ENCODE data around the gene CLCN2. TPM values are rescaled to one million over a fixed set of nuclear protein-coding genes. Genes with fewer than 3 reads are reported as not detected.

The CLCN2 gene
- total RNA-seq, 4 donors from 2014 or later = 0.77 to 20.8 (median 7.3) TPM

- no peaks in the 10 kb centered on the region for H3K36me3 ChIP-seq
- TF ChIP-seq POLR2A (IDR thresholded peaks at IDR 0.05) = no peak
- TF ChIP-seq CTCF (IDR thresholded peaks at IDR 0.05) = no peak
- no peaks in the 10 kb centered on the region for H3K27me3 ChIP-seq
- intact Hi-C loops (cut with DNase I; ENCODE audit: low total_unique reads) = no loop called here
- no peaks in the 10 kb centered on the region for H3K9me3 ChIP-seq
- H3K4me1 ChIP-seq = peaks cover 6 to 10% of the 10 kb centered on the region in 2 donors
- DNase-seq = peak in 1 of 2 donors; percentile 34
- peak overlapping the region; percentile 8 to 25 for H3K4me3 ChIP-seq
- H3K27ac ChIP-seq = peak overlapping the region; percentile 96 to 100
Observed at GRCh38 chr3:184339001-184339400, 22.4 kb downstream of the CLCN2 start.

GRCh38 chr3:184338511-184338945, 22.9 kb downstream of the CLCN2 start:
- Histone ChIP-seq H3K36me3 (no peaks in the 10 kb centered on the region), H3K9me3 (no peaks in the 10 kb centered on the region), H3K4me1 (peaks cover 6 to 10% of the 10 kb centered on the region in 2 donors), H3K27ac (peak overlapping the region; percentile 96 to 100), H3K4me3 (peak overlapping the region; percentile 8 to 25), H3K27me3 (no peaks in the 10 kb centered on the region)
- peak; percentile 90 to 96 for DNase-seq
- TF ChIP-seq POLR2A (IDR thresholded peaks at IDR 0.05) = peak; percentile 5 to 44
- peak in 2 of 4 experiments; percentile 5 to 25 for TF ChIP-seq CTCF (IDR thresholded peaks at IDR 0.05)
- intact Hi-C loops (cut with DNase I; ENCODE audit: low total_unique reads) = no loop called here

- peak overlapping the region; percentile 96 to 100 for H3K27ac ChIP-seq
- peak overlapping the region; percentile 5 to 25 for H3K4me3 ChIP-seq
- no peak for TF ChIP-seq CTCF (IDR thresholded peaks at IDR 0.05)
- TF ChIP-seq POLR2A (IDR thresholded peaks at IDR 0.05) = no peak
- DNase-seq = no peak
- intact Hi-C loops (cut with DNase I; ENCODE audit: low total_unique reads) = no loop called here
- no peaks in the 10 kb centered on the region for H3K9me3 ChIP-seq
- no peaks in the 10 kb centered on the region for H3K27me3 ChIP-seq
- peaks cover 6 to 10% of the 10 kb centered on the region in 2 donors for H3K4me1 ChIP-seq
- no peaks in the 10 kb centered on the region for H3K36me3 ChIP-seq
Observed at GRCh38 chr3:184337981-184338380, 23.4 kb downstream of the CLCN2 start.

- peak within 1 kb of the TSS; percentile 96 to 100 for H3K27ac ChIP-seq
- H3K27me3 ChIP-seq = no peaks in the 10 kb centered on the region
- peak; percentile 75 to 85 for DNase-seq
- TF ChIP-seq POLR2A (IDR thresholded peaks at IDR 0.05) (peak in 1 of 2 donors; percentile 20), CTCF (IDR thresholded peaks at IDR 0.05) (no peak)
- H3K9me3 ChIP-seq = no peaks in the 10 kb centered on the region
- peaks cover 6 to 10% of the 10 kb centered on the region in 2 donors for H3K4me1 ChIP-seq
- intact Hi-C loops (cut with DNase I; ENCODE audit: low total_unique reads) = no loop called here
- no peaks in the 10 kb centered on the region for H3K36me3 ChIP-seq
- peak within 1 kb of the TSS; percentile 69 to 95 for H3K4me3 ChIP-seq
Observed at GRCh38 chr3:184337399-184337714, 24.0 kb downstream of the CLCN2 start, which contains the start of gene FAM131A. Gene FAM131A, plus strand, starts transcription at chr3:184337600. Its CDS starts 31 bp downstream, at chr3:184337631.

GRCh38 chr3:184336547-184337398, 24.6 kb downstream of the CLCN2 start:
- H3K9me3 ChIP-seq = no peaks in the 10 kb centered on the region
- no peaks in the 10 kb centered on the region for H3K27me3 ChIP-seq
- H3K4me1 ChIP-seq = peaks cover 6 to 10% of the 10 kb centered on the region in 2 donors
- intact Hi-C loops (cut with DNase I; ENCODE audit: low total_unique reads) = no loop called here
- H3K36me3 ChIP-seq = no peaks in the 10 kb centered on the region
- peak; percentile 39 to 40 for DNase-seq
- peak overlapping the region; percentile 69 to 95 for H3K4me3 ChIP-seq
- H3K27ac ChIP-seq = peak overlapping the region; percentile 96 to 100
- TF ChIP-seq CTCF (IDR thresholded peaks at IDR 0.05) (peak in 1 of 4 experiments; percentile 5), POLR2A (IDR thresholded peaks at IDR 0.05) (no peak)
